Gastroesophageal sphincter (tissue), 4 donors: ENCODE results near the gene C19orf67. TPM values are rescaled to one million over a fixed set of nuclear protein-coding genes. Genes with fewer than 3 reads are reported as not detected.

ENCODE experiments used
- ATAC-seq: fragments of 150-250 bp; one replicate; pipeline ENCODE4 v1.9.1; 2016; ENCODE audit warnings: mild to moderate bottlenecking, moderate library complexity
- H3K27ac ChIP-seq, 4 donors: fragments of 200-600 bp; sonication (generic) in 3 of 4; 1 replicate in 3 of 4; 2 replicates in 1 of 4; pipeline ENCODE4 v1.5.1; 2016 to 2019
- H3K27me3 ChIP-seq: fragments of 200-600 bp; sonication (generic); one replicate; pipeline ENCODE4 v1.5.1; 2019
- H3K36me3 ChIP-seq, 2 donors: fragments of 200-600 bp; sonication (generic); one replicate each; pipeline ENCODE4 v1.5.1; 2019; ENCODE audit warnings: control low read depth in 1 of 2
- H3K4me1 ChIP-seq, 3 donors: fragments of 200-600 bp; sonication (generic); 1 replicate in 2 of 3; 2 replicates in 1 of 3; pipeline ENCODE4 v1.5.1; 2016 to 2019; ENCODE audit warnings: control low read depth in 2 of 3
- H3K4me3 ChIP-seq, 2 donors: fragments of 200-600 bp; sonication (generic); one replicate each; pipeline ENCODE4 v1.5.1; 2019; ENCODE audit warnings: mild to moderate bottlenecking in 1 of 2, moderate library complexity in 1 of 2
- H3K9me3 ChIP-seq, 3 donors: fragments of 200-600 bp; sonication (generic); one replicate each; pipeline ENCODE4 v1.5.1; 2017 to 2019; ENCODE audit warnings: control low read depth in 2 of 3
- EP300 ChIP-seq: sonication (generic); formaldehyde crosslinking; IDR thresholded peaks from one replicate; pipeline ENCODE4 v1.6.1; 2017; ENCODE audit warnings: antibody characterized with exemption, mild to moderate bottlenecking
- POLR2A ChIP-seq, 2 donors: fragments of 450-650 bp; IDR thresholded peaks; one replicate each; pipeline ENCODE4 v1.6.1; 2017; ENCODE audit warnings: antibody characterized with exemption in 2 of 2, mild to moderate bottlenecking in 2 of 2, moderate library complexity in 1 of 2
- POLR2AphosphoS5 ChIP-seq: sonication (generic); formaldehyde crosslinking; IDR thresholded peaks from one replicate; pipeline ENCODE4 v1.6.1; 2017; ENCODE audit warnings: antibody characterized with exemption
- WGBS, 2 donors: methylation state at CpG; one replicate each; pipeline ENCODE4 v1.1.5; 2018; ENCODE audit warnings: low coverage in 1 of 2; 5-methylcytosine and 5-hydroxymethylcytosine counted together
- total RNA-seq, 4 donors: library from RNA; depleted of rRNA; stranded (reverse); fragments of >200 nt; gene quantifications; one replicate each; pipeline ENCODE4 v1.1.0, GENCODE V29; 2016
- TF ChIP-seq, protein P1 (sequence below), 4 experiments: fragments of 200-600 bp in 2 of 4; fragments of 450-650 bp in 2 of 4; sonication (generic) in 1 of 4; IDR thresholded peaks; one replicate each; pipeline ENCODE4 v1.5.1; 2017 to 2019; ENCODE audit warnings: antibody characterized with exemption in 4 of 4, mild to moderate bottlenecking in 2 of 4, moderate library complexity in 2 of 4

The C19orf67 gene
- total RNA-seq, 4 donors from 2014 or later: not detected

DNA sequence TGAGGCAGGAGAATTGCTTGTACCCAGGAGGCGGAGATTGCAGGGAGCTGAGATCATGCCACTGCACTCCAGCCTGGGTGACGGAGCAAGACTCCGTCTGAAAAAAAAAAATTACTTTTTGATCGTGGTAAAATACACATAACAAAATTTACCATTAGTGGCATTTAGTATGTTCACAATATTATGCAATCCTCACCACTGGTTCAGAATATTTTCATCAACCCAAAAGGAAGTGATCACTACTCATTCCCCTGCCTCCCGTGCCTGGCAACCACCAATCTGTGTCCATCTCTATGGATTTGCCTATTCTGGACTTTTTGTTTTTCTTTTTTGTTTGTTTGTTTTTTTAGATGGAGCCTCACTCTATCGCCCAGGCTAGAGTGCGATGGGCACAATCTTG is 22.5 kb downstream of the C19orf67 start:
- Histone ChIP-seq H3K9me3 (no peaks in the 10 kb centered on the region), H3K27me3 (peaks cover 51% of the 10 kb centered on the region), H3K4me3 (no peak overlapping the region), H3K27ac (no peak overlapping the region), H3K36me3 (no peaks in the 10 kb centered on the region), H3K4me1 (peaks cover 0 to 15% (median 2%) of the 10 kb centered on the region in 3 donors)
- WGBS, 2 donors: 56 to 79% methylated on average over 5 to 7 of the region's 7 CpGs
- ATAC-seq: no peak
- TF ChIP-seq, protein P1, sequence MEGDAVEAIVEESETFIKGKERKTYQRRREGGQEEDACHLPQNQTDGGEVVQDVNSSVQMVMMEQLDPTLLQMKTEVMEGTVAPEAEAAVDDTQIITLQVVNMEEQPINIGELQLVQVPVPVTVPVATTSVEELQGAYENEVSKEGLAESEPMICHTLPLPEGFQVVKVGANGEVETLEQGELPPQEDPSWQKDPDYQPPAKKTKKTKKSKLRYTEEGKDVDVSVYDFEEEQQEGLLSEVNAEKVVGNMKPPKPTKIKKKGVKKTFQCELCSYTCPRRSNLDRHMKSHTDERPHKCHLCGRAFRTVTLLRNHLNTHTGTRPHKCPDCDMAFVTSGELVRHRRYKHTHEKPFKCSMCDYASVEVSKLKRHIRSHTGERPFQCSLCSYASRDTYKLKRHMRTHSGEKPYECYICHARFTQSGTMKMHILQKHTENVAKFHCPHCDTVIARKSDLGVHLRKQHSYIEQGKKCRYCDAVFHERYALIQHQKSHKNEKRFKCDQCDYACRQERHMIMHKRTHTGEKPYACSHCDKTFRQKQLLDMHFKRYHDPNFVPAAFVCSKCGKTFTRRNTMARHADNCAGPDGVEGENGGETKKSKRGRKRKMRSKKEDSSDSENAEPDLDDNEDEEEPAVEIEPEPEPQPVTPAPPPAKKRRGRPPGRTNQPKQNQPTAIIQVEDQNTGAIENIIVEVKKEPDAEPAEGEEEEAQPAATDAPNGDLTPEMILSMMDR (IDR thresholded peaks at IDR 0.05): no peak
- TF ChIP-seq POLR2A (IDR thresholded peaks at IDR 0.05) (no peak), POLR2AphosphoS5 (no peak), EP300 (no peak)

DNA sequence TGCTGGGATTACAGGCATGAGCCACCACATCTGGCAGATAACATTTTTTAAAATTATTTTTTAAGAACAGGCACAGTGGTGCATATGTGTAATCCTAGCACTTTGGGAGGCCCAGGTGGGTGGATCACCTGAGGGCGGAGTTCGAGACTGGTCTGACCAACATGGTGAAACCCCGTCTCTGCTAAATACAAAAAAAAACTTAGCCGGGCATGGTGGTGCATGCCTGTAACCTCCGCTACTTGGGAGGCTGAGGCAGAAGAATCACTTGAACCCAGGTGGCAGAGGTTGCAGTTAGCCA is 23.1 kb downstream of the C19orf67 start:
- TF ChIP-seq POLR2AphosphoS5 (no peak), POLR2A (IDR thresholded peaks at IDR 0.05) (no peak), EP300 (no peak)
- TF ChIP-seq, protein P1 (IDR thresholded peaks at IDR 0.05): no peak
- peaks cover 57% of the 10 kb centered on the region for H3K27me3 ChIP-seq
- WGBS, 2 donors: 90% methylated on average over 2 of the region's 5 CpGs; no CpG with 5 or more reads in 1 of the 2 donors
- H3K27ac ChIP-seq: no peak overlapping the region
- no peaks in the 10 kb centered on the region for H3K9me3 ChIP-seq
- peaks cover 0 to 21% (median 7%) of the 10 kb centered on the region in 3 donors for H3K4me1 ChIP-seq
- no peak overlapping the region for H3K4me3 ChIP-seq
- no peaks in the 10 kb centered on the region for H3K36me3 ChIP-seq
- no peak for ATAC-seq

DNA sequence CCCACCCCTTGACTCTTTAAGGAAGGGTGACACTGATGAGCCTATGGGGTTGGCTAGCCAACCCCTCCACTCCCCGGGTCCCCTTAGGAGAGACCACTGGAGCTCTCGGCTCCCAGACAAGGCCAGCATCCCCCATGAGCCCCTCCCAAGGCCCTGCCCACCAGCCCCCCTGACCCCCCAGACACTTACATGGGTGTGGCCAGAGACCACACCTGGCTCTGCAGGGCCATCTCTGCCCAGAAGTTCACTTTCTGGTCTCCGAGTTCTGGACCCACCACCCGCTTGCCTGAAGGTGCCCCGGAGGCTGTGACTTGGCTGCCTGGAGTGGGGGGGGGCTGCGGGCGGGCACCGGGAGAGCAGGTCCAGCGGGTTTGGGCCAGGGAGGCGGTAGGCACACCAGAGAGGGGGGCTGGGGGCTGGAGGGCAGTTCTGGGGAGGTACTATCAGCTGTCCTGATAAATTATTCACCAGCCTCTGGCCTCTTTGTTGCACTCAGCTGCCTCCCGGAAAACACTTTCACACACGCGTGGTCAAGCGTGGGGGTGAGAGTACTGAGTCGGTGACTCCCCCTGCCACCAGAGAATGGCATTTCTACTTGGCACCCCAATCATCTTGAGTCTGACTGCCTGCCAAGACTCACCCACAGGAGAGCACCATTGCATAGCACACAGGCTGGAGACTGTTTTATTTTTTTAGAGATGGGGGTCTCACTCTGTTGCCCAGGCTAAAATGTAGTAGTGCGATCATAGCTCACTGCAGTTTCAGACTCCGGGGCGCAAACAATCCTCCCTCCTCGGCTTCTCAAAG is 23.6 kb downstream of the C19orf67 start, which contains the start of gene PALM3:
Gene PALM3, minus strand, starts transcription at position 326 of the 807 bp plus-strand sequence. Its CDS starts 96 bp downstream, at position 230.
- no peak for TF ChIP-seq POLR2A (IDR thresholded peaks at IDR 0.05)
- TF ChIP-seq POLR2AphosphoS5: no peak
- TF ChIP-seq, protein P1 (IDR thresholded peaks at IDR 0.05): no peak
- no peak for TF ChIP-seq EP300
- no peak for ATAC-seq
- Histone ChIP-seq H3K27ac (no peak within 1 kb of the TSS), H3K4me1 (peaks cover 0 to 26% (median 9%) of the 10 kb centered on the region in 3 donors), H3K4me3 (no peak within 1 kb of the TSS), H3K36me3 (no peaks in the 10 kb centered on the region), H3K27me3 (peaks cover 61% of the 10 kb centered on the region), H3K9me3 (no peaks in the 10 kb centered on the region)
- 79 to 85% methylated on average over 4 to 5 of the region's 19 CpGs for WGBS, 2 donors

DNA sequence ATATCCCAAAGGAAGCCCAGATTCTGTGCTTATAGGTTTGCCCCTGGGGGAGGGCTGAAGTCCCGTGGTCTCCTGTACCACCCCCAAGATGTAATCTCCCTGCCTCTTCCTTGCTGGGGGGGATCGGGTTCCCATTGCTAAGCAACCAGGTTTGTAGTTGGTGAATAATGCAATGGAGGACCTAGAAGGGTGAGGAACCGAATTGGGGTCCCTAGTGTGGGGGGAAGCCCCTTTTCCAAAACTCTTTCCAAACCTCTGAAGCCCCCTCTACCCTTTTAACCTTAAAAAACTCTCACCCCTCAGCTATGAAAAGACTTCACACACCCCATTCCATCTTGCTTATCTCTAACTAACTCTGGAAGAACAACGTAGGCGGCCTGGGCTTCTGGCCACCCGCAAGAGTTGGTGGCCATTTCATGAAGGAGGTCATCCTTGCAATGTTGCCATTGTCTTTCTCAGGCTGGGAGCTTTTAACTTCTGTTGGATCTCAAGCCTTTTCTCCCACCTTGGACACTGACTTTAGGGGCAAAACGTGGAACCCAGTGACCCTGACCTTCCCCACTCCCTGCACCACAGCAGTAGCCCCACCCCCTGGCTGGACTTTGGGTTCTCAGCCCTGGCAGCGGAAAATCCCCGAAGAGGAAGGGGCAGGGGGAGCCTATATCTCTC is 24.4 kb downstream of the C19orf67 start:
- peaks cover 0 to 28% (median 10%) of the 10 kb centered on the region in 3 donors for H3K4me1 ChIP-seq
- no peaks in the 10 kb centered on the region for H3K36me3 ChIP-seq
- H3K27ac ChIP-seq: no peak overlapping the region
- peaks cover 61% of the 10 kb centered on the region for H3K27me3 ChIP-seq
- no peak for ATAC-seq
- no peak overlapping the region for H3K4me3 ChIP-seq
- H3K9me3 ChIP-seq: no peaks in the 10 kb centered on the region
- WGBS, 2 donors: 36 to 60% methylated on average over 4 to 7 of the region's 9 CpGs
- TF ChIP-seq POLR2A (IDR thresholded peaks at IDR 0.05) (no peak), EP300 (no peak), POLR2AphosphoS5 (no peak)
- TF ChIP-seq, protein P1 (IDR thresholded peaks at IDR 0.05): no peak
